HepG2 (cell line): ENCODE data around the gene NOX4. TPM values are rescaled to one million over a fixed set of nuclear protein-coding genes. Genes with fewer than 3 reads are reported as not detected.

ENCODE experiments used
- ATAC-seq: fragments of 200-7000 bp; cut with Tn5 transposase; 3 replicates; pipeline ENCODE4 v1.9.1; 2020; ENCODE audit warnings: mild to moderate bottlenecking, moderate library complexity
- BruUV-seq: library from RNA; stranded (reverse); fragments of 400-500 nt; replicated peaks from 2 replicates; lab custom pipeline; 2021; lab: Mats Ljungman, UMichigan
- CTCF ChIA-PET: fragments of 300-600 bp; formaldehyde crosslinking; extraction: SDS; loops from one replicate; lab custom pipeline; 2021; ENCODE audit warnings: low total read pairs, inconsistent platforms, low intra/inter-chr PET ratio; lab: Yijun Ruan, JAX
- POLR2A ChIA-PET: fragments of 350-600 bp; sonication (Branson Sonifier 250); formaldehyde crosslinking; loops from one replicate; lab custom pipeline; 2020; ENCODE audit warnings: antibody characterized with exemption, inconsistent platforms; lab: Yijun Ruan, JAX
- DNase-seq: peaks from one replicate; pipeline ENCODE4 v3.0.0-alpha.2; 2015; ENCODE audit warnings: low spot score
- FAIRE-seq: peaks from 3 replicates; lab custom pipeline; 2011; peaks lifted over from hg19 to GRCh38; lab: Jason Lieb, UNC
- H2AFZ ChIP-seq: one replicate; pipeline ENCODE4 v1.6.1; 2011; ENCODE audit warnings: low read length, inconsistent platforms
- H3K27ac ChIP-seq: fragments of 300-600 bp; 3 replicates; pipeline ENCODE4 v1.8.0; 2011; ENCODE audit warnings: mixed run types, mild to moderate bottlenecking, mixed read lengths, low read length, inconsistent platforms; ENCODE audit not compliant: insufficient read depth; ENCODE audit errors: extremely low read length
- H3K27me3 ChIP-seq, 2 experiments: fragments of 200-600 bp in 1 of 2; 2 replicates in 1 of 2; 3 replicates in 1 of 2; pipeline versions ENCODE4 v1.6.0 to v1.8.0; 2011; ENCODE audit warnings: low read length in 2 of 2, mild to moderate bottlenecking in 2 of 2, moderate library complexity in 2 of 2, inconsistent platforms in 1 of 2; ENCODE audit not compliant: insufficient read depth in 2 of 2, control insufficient read depth in 1 of 2
- H3K36me3 ChIP-seq, 2 experiments: fragments of 200-600 bp in 1 of 2; replicated peaks in 1 of 2; 2 replicates in 1 of 2; 3 replicates in 1 of 2; pipeline versions ENCODE4 v1.5.1 to v1.8.0; 2011; ENCODE audit warnings: low read length in 2 of 2, inconsistent platforms in 1 of 2; ENCODE audit not compliant: insufficient read depth in 2 of 2, control insufficient read depth in 1 of 2
- H3K4me1 ChIP-seq: 2 replicates; pipeline ENCODE4 v1.5.1; 2012; ENCODE audit warnings: low read length, inconsistent platforms; ENCODE audit not compliant: insufficient read depth
- H3K4me2 ChIP-seq: 2 replicates; pipeline ENCODE4 v1.6.0; 2011; ENCODE audit warnings: low read depth, low read length, inconsistent platforms
- H3K4me3 ChIP-seq, 3 experiments: fragments of 200-600 bp in 1 of 3; sonication (generic), shearing (Covaris generic) in 1 of 3; replicated peaks in 1 of 3; 2 replicates each; pipeline ENCODE4 v1.5.1; 2011 to 2016; ENCODE audit warnings: low read length in 3 of 3, inconsistent platforms in 2 of 3, low read depth in 2 of 3, mild to moderate bottlenecking in 2 of 3, control low read depth in 1 of 3, mixed read lengths in 1 of 3; ENCODE audit not compliant: insufficient read depth in 1 of 3
- H3K79me2 ChIP-seq: one replicate; pipeline ENCODE4 v1.6.1; 2011; ENCODE audit warnings: low read length, inconsistent platforms; ENCODE audit not compliant: insufficient read depth
- H3K9ac ChIP-seq: 2 replicates; pipeline ENCODE4 v1.6.0; 2011; ENCODE audit warnings: mild to moderate bottlenecking, low read depth, low read length, inconsistent platforms; ENCODE audit not compliant: insufficient read depth
- H3K9me3 ChIP-seq: 2 replicates; pipeline ENCODE4 v1.5.1; 2012; ENCODE audit warnings: mild to moderate bottlenecking, low read length
- H4K20me1 ChIP-seq: 2 replicates; pipeline ENCODE4 v1.6.0; 2011; ENCODE audit warnings: inconsistent platforms, mild to moderate bottlenecking, low read length, moderate library complexity; ENCODE audit not compliant: insufficient read depth
- GATAD2A ChIP-seq: IDR thresholded peaks from 2 replicates; pipeline ENCODE4 v1.6.1; 2016
- MLXIP ChIP-seq: sonication (generic); formaldehyde crosslinking; IDR thresholded peaks from 2 replicates; pipeline ENCODE4 v1.9.0; 2021; ENCODE audit warnings: missing genetic modification reagents, borderline replicate concordance
- NRL ChIP-seq: sonication (generic); formaldehyde crosslinking; IDR thresholded peaks from 2 replicates; pipeline ENCODE4 v1.5.0; 2020; ENCODE audit warnings: missing genetic modification reagents, mild to moderate bottlenecking, moderate library complexity, borderline replicate concordance
- PAF1 ChIP-seq: IDR thresholded peaks from 2 replicates; pipeline ENCODE4 v1.6.1; 2016; ENCODE audit warnings: missing genetic modification reagents, missing compliant biosample characterization
- PBX3 ChIP-seq: sonication (generic); formaldehyde crosslinking; IDR thresholded peaks from 2 replicates; pipeline ENCODE4 v1.8.1; 2023; ENCODE audit warnings: missing genetic modification reagents, inconsistent platforms, borderline replicate concordance
- TERF1 ChIP-seq: sonication (generic); formaldehyde crosslinking; IDR thresholded peaks from 2 replicates; pipeline ENCODE4 v1.8.0; 2022; ENCODE audit warnings: mild to moderate bottlenecking, missing genetic modification reagents, moderate library complexity
- TP53 ChIP-seq: sonication (generic); formaldehyde crosslinking; conservative IDR thresholded peaks from 2 replicates; pipeline ENCODE4 v1.4.0; 2020; ENCODE audit warnings: missing genetic modification reagents
- ZEB1 ChIP-seq: IDR thresholded peaks from 2 replicates; pipeline ENCODE4 v1.6.1; 2012; ENCODE audit warnings: mild to moderate bottlenecking, low read depth, inconsistent platforms; ENCODE audit not compliant: insufficient replicate concordance
- ZFP91 ChIP-seq: sonication (generic); formaldehyde crosslinking; IDR thresholded peaks from 2 replicates; pipeline ENCODE4 v1.9.0; 2022; ENCODE audit warnings: missing genetic modification reagents, mild to moderate bottlenecking, borderline replicate concordance
- ZNF207 ChIP-seq: fragments of 450-650 bp; IDR thresholded peaks from 2 replicates; pipeline ENCODE4 v1.6.1; 2016; ENCODE audit warnings: antibody characterized with exemption, borderline replicate concordance
- ZNF557 ChIP-seq: sonication (generic); formaldehyde crosslinking; IDR thresholded peaks from 2 replicates; pipeline ENCODE4 v1.4.0; 2020; ENCODE audit warnings: missing genetic modification reagents
- ZNF564 ChIP-seq: sonication (generic); formaldehyde crosslinking; IDR thresholded peaks from 2 replicates; pipeline ENCODE4 v1.8.1; 2023; ENCODE audit warnings: mild to moderate bottlenecking, missing genetic modification reagents
- WGBS: methylation state at CpG from one replicate; pipeline ENCODE4 v1.1.6; 2017; ENCODE audit warnings: low lambda C conversion rate; 5-methylcytosine and 5-hydroxymethylcytosine counted together
- in situ Hi-C: cut with HindIII; loops from 2 replicates; pipeline ENCODE4 v1.10.0; 2017; ENCODE audit warnings: low pct_unique_long_range_greater_than_20kb; ENCODE audit not compliant: extremely low pct_ligation_motif_present
- intact Hi-C: fragments of 100-400 bp; cut with micrococcal nuclease; formaldehyde crosslinking; loops from one replicate; pipeline ENCODE4 v1.10.0; 2022; ENCODE audit not compliant: unreplicated experiment
- polyA plus RNA-seq, 8 experiments: library from polyadenylated mRNA; depleted of rRNA in 3 of 8; stranded (reverse) in 7 of 8; unstranded in 1 of 8; fragments of >200 nt; fragmentation: Illumina TruSeq in 4 of 8; extraction: Trizol in 4 of 8; gene quantifications; 2 replicates each; pipeline versions ENCODE4 v1.2.1 to v1.2.3, GENCODE V29; 2011 to 2016; ENCODE audit warnings: low read depth in 4 of 8, missing spikeins in 1 of 8, mixed read lengths in 1 of 8; ENCODE audit not compliant: insufficient read depth in 1 of 8
- total RNA-seq, 5 experiments: library from RNA; depleted of rRNA; stranded (reverse); fragments of >200 nt; fragmentation: Illumina TruSeq; extraction: Trizol; gene quantifications; 2 replicates each; pipeline ENCODE4 v1.2.3, GENCODE V29; 2016; ENCODE audit warnings: low read depth in 1 of 5

Gene NOX4
- total and polyA plus RNA-seq, 2 of the 13 experiments (the other 11 are each of a cell fraction or from before 2014, with no cell fraction given), result not detected

GRCh38 chr11:89436071-89436470 is 55.1 kb downstream of the NOX4 start:
- no TSS peak for BruUV-seq
- H3K27me3 ChIP-seq, result no peaks in the 10 kb centered on the region
- H3K4me3 ChIP-seq, result no peak overlapping the region
- no peaks in the 10 kb centered on the region for H3K79me2 ChIP-seq
- 0% methylated on average over 3 of the region's 3 CpGs for WGBS
- H2AFZ ChIP-seq, result no peak overlapping the region
- DNase-seq, result no peak
- ATAC-seq, result no peak
- TF ChIP-seq ZNF207 (no peak), ZNF557 (CRISPR knock-in tag) (no peak), MLXIP (CRISPR knock-in tag) (no peak)
- ChIA-PET POLR2A (no interaction called here), CTCF (no interaction called here)
- H3K4me1 ChIP-seq, result no peaks in the 10 kb centered on the region
- H3K9me3 ChIP-seq, result no peaks in the 10 kb centered on the region
- no peak for FAIRE-seq
- H3K4me2 ChIP-seq, result no peak overlapping the region
- in situ Hi-C loops (no loop called here), intact Hi-C loops (no loop called here)
- H4K20me1 ChIP-seq, result no peaks in the 10 kb centered on the region
- H3K36me3 ChIP-seq, result no peaks in the 10 kb centered on the region
- H3K27ac ChIP-seq, result no peak overlapping the region
- no peak overlapping the region for H3K9ac ChIP-seq

DNA sequence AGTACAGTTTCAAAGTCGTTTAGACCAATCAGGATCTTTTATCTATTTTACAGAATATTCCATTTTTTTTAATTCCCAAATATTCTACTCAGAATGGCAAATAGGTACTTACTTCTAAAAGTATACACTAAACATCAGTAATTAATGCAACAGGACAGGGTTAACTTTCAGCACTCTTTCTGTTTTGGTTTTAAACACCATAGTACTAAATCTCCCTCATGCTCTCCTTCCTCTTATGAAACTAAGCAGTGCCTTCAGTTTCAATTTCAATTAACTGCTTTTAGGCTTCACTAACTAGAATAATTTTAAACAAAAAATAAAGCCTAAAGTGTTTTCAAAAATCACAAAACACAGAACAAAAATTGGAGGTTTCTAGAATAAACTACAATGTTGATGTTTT is 57.9 kb downstream of the NOX4 start:
- 0% methylated on average over 1 of the region's 1 CpG for WGBS
- intact Hi-C loops, result no loop called here
- no TSS peak for BruUV-seq
- TF ChIP-seq TP53, result no peak
- TF ChIP-seq PAF1 (CRISPR knock-in tag), result no peak
- TF ChIP-seq ZNF564 (CRISPR knock-in tag), result no peak
- TF ChIP-seq ZEB1, result no peak
- no peak for TF ChIP-seq PBX3
- no peak for TF ChIP-seq GATAD2A (CRISPR knock-in tag)
- TF ChIP-seq ZFP91, result no peak
- TF ChIP-seq TERF1 (CRISPR knock-in tag), result no peak
- no peak for TF ChIP-seq NRL (CRISPR knock-in tag)

More for the DNA sequence above, 57.9 kb downstream of the NOX4 start:
- Histone ChIP-seq H3K9ac (no peak overlapping the region), H3K9me3 (no peaks in the 10 kb centered on the region), H3K36me3 (no peaks in the 10 kb centered on the region), H2AFZ (no peak overlapping the region), H3K4me3 (no peak overlapping the region), H3K27me3 (no peaks in the 10 kb centered on the region), H3K79me2 (no peaks in the 10 kb centered on the region), H3K4me2 (no peak overlapping the region), H3K4me1 (no peaks in the 10 kb centered on the region), H3K27ac (no peak overlapping the region), H4K20me1 (no peaks in the 10 kb centered on the region)
- CTCF ChIA-PET, result no interaction called here
- DNase-seq (no peak), ATAC-seq (no peak), FAIRE-seq (no peak)
- POLR2A ChIA-PET, result no interaction called here
- in situ Hi-C loops, result no loop called here
